ENCODE data around the gene SLC18A3. TPM values are rescaled to one million over a fixed set of nuclear protein-coding genes. Genes with fewer than 3 reads are reported as not detected.

SLC18A3 gene
- total and polyA plus RNA-seq, 2 experiments from 2014 or later = 0.16 TPM; not detected in 1

DNA sequence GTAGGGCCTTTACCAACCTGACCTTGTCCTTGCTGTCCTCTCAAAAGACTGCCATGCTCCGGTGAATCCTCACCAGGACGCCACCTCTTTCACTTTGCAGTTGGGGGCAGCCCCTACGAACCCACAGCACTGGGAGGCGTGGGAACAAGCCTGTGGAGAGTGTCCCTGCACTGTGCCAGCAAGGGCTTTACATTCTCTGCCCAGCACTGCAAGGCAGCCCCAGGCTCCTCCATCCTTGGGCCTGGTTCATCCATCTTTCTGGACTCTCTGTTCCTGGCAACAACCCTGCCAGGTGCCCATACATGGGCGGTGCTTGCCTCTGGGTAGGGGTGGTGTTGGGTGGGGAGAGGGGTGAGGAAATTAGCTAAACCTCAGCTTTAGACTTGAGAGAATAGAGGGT lies 5.1 kb downstream of the SLC18A3 start:
- Histone ChIP-seq H3K4me2 (no peak overlapping the region), H3K36me3 (ENCODE audit: insufficient read depth) (no peaks in the 10 kb centered on the region), H3K79me2 (replicated peaks; ENCODE audit: insufficient read depth) (no peaks in the 10 kb centered on the region), H4K20me1 (replicated peaks; ENCODE audit: insufficient read depth) (no peaks in the 10 kb centered on the region; the same call in none of the 2 replicates), H3K27ac (ENCODE audit: low read depth) (no peak overlapping the region), H3K9me2 (ENCODE audit: insufficient read depth) (no peaks in the 10 kb centered on the region), H3K4me3 (no peak overlapping the region), H3F3A (replicated peaks; ENCODE audit: low read depth) (no peaks in the 10 kb centered on the region), H2AFZ (no peak overlapping the region), H3K27me3 (ENCODE audit: insufficient read depth) (peaks cover 92% of the 10 kb centered on the region), H3K4me1 (ENCODE audit: insufficient read depth) (peaks cover 15% of the 10 kb centered on the region)
- H3K36me3 Mint-ChIP-seq (ENCODE audit: low read depth) = no peaks in the 10 kb centered on the region
- H3K27ac Mint-ChIP-seq = no peak overlapping the region
- ATAC-seq (no peak), DNase-seq (ENCODE audit: low spot score) (no peak)
- peaks cover 15% of the 10 kb centered on the region; the same call in 2 of the 3 replicates for H3K9me3 Mint-ChIP-seq
- H3K4me3 Mint-ChIP-seq = no peak overlapping the region
- peaks cover 90% of the 10 kb centered on the region for H3K27me3 Mint-ChIP-seq (ENCODE audit: insufficient read depth, low read depth, poor library complexity)
- TF ChIP-seq, protein P1, sequence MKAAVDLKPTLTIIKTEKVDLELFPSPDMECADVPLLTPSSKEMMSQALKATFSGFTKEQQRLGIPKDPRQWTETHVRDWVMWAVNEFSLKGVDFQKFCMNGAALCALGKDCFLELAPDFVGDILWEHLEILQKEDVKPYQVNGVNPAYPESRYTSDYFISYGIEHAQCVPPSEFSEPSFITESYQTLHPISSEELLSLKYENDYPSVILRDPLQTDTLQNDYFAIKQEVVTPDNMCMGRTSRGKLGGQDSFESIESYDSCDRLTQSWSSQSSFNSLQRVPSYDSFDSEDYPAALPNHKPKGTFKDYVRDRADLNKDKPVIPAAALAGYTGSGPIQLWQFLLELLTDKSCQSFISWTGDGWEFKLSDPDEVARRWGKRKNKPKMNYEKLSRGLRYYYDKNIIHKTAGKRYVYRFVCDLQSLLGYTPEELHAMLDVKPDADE (IDR thresholded peaks at IDR 0.05) = no peak
- TF ChIP-seq EZH2 (IDR thresholded peaks at IDR 0.05; ENCODE audit: low read depth, unreplicated experiment) (peak; percentile 56), ZNF114 (CRISPR knock-in tag; IDR thresholded peaks at IDR 0.05) (no peak)
- H3K4me1 Mint-ChIP-seq = peaks cover 33% of the 10 kb centered on the region

DNA sequence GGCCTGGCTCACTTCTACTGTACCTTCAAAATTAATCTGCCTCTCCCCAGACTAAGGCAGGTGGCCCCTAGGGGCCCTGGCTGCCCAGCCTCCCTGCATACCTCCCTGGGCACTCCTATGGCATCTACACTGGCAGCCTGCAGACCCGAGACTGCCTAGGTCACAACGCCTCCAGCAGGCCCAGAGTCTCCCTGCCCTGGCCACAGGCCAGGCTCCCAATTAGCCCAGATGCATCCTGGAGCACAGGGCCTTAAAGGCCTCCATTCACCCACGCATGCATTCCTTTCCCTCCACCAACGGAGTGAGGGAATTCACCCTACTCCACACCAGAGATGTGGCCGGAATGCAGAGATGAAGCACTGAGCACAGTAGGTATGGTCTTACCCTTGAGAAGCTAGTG lies 5.6 kb downstream of the SLC18A3 start:
- H3K27ac Mint-ChIP-seq = no peak overlapping the region
- no peak for ATAC-seq
- H3K4me1 Mint-ChIP-seq = peaks cover 33% of the 10 kb centered on the region
- H4K20me1 ChIP-seq (replicated peaks; ENCODE audit: insufficient read depth) = no peaks in the 10 kb centered on the region; the same call in none of the 2 replicates
- no peaks in the 10 kb centered on the region for H3K36me3 Mint-ChIP-seq (ENCODE audit: low read depth)
- peaks cover 87% of the 10 kb centered on the region for H3K27me3 ChIP-seq (ENCODE audit: insufficient read depth)
- H3K4me1 ChIP-seq (ENCODE audit: insufficient read depth) = peaks cover 15% of the 10 kb centered on the region
- DNase-seq (ENCODE audit: low spot score) = no peak
- H3K36me3 ChIP-seq (ENCODE audit: insufficient read depth) = no peaks in the 10 kb centered on the region
- H3K9me3 Mint-ChIP-seq = peaks cover 15% of the 10 kb centered on the region; the same call in 2 of the 3 replicates
- no peaks in the 10 kb centered on the region for H3K9me2 ChIP-seq (ENCODE audit: insufficient read depth)
- no peak overlapping the region for H3K4me3 Mint-ChIP-seq
- H3K27me3 Mint-ChIP-seq (ENCODE audit: insufficient read depth, low read depth, poor library complexity) = peaks cover 86% of the 10 kb centered on the region
- H2AFZ ChIP-seq = no peak overlapping the region
- H3K27ac ChIP-seq (ENCODE audit: low read depth) = no peak overlapping the region
- H3K79me2 ChIP-seq (replicated peaks; ENCODE audit: insufficient read depth) = no peaks in the 10 kb centered on the region
- no peak overlapping the region for H3K4me3 ChIP-seq
- H3K4me2 ChIP-seq = no peak overlapping the region
- no peaks in the 10 kb centered on the region for H3F3A ChIP-seq (replicated peaks; ENCODE audit: low read depth)
- TF ChIP-seq, protein P1 (IDR thresholded peaks at IDR 0.05) = no peak
- no peak for TF ChIP-seq ZNF331 (CRISPR knock-in tag; IDR thresholded peaks at IDR 0.05; ENCODE audit: low read depth)
- no peak for TF ChIP-seq STAT1 (IDR thresholded peaks at IDR 0.05; ENCODE audit: unreplicated experiment)
- TF ChIP-seq, protein P2, sequence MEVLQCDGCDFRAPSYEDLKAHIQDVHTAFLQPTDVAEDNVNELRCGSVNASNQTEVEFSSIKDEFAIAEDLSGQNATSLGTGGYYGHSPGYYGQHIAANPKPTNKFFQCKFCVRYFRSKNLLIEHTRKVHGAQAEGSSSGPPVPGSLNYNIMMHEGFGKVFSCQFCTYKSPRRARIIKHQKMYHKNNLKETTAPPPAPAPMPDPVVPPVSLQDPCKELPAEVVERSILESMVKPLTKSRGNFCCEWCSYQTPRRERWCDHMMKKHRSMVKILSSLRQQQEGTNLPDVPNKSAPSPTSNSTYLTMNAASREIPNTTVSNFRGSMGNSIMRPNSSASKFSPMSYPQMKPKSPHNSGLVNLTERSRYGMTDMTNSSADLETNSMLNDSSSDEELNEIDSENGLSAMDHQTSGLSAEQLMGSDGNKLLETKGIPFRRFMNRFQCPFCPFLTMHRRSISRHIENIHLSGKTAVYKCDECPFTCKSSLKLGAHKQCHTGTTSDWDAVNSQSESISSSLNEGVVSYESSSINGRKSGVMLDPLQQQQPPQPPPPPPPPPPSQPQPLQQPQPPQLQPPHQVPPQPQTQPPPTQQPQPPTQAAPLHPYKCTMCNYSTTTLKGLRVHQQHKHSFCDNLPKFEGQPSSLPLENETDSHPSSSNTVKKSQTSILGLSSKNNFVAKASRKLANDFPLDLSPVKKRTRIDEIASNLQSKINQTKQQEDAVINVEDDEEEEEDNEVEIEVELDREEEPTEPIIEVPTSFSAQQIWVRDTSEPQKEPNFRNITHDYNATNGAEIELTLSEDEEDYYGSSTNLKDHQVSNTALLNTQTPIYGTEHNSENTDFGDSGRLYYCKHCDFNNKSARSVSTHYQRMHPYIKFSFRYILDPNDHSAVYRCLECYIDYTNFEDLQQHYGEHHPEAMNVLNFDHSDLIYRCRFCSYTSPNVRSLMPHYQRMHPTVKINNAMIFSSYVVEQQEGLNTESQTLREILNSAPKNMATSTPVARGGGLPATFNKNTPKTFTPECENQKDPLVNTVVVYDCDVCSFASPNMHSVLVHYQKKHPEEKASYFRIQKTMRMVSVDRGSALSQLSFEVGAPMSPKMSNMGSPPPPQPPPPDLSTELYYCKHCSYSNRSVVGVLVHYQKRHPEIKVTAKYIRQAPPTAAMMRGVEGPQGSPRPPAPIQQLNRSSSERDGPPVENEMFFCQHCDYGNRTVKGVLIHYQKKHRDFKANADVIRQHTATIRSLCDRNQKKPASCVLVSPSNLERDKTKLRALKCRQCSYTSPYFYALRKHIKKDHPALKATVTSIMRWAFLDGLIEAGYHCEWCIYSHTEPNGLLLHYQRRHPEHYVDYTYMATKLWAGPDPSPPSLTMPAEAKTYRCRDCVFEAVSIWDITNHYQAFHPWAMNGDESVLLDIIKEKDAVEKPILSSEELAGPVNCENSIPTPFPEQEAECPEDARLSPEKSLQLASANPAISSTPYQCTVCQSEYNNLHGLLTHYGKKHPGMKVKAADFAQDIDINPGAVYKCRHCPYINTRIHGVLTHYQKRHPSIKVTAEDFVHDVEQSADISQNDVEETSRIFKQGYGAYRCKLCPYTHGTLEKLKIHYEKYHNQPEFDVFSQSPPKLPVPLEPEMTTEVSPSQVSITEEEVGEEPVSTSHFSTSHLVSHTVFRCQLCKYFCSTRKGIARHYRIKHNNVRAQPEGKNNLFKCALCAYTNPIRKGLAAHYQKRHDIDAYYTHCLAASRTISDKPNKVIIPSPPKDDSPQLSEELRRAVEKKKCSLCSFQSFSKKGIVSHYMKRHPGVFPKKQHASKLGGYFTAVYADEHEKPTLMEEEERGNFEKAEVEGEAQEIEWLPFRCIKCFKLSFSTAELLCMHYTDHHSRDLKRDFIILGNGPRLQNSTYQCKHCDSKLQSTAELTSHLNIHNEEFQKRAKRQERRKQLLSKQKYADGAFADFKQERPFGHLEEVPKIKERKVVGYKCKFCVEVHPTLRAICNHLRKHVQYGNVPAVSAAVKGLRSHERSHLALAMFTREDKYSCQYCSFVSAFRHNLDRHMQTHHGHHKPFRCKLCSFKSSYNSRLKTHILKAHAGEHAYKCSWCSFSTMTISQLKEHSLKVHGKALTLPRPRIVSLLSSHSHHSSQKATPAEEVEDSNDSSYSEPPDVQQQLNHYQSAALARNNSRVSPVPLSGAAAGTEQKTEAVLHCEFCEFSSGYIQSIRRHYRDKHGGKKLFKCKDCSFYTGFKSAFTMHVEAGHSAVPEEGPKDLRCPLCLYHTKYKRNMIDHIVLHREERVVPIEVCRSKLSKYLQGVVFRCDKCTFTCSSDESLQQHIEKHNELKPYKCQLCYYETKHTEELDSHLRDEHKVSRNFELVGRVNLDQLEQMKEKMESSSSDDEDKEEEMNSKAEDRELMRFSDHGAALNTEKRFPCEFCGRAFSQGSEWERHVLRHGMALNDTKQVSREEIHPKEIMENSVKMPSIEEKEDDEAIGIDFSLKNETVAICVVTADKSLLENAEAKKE (CRISPR knock-in tag; IDR thresholded peaks at IDR 0.05) = no peak
- TF ChIP-seq, protein P3, sequence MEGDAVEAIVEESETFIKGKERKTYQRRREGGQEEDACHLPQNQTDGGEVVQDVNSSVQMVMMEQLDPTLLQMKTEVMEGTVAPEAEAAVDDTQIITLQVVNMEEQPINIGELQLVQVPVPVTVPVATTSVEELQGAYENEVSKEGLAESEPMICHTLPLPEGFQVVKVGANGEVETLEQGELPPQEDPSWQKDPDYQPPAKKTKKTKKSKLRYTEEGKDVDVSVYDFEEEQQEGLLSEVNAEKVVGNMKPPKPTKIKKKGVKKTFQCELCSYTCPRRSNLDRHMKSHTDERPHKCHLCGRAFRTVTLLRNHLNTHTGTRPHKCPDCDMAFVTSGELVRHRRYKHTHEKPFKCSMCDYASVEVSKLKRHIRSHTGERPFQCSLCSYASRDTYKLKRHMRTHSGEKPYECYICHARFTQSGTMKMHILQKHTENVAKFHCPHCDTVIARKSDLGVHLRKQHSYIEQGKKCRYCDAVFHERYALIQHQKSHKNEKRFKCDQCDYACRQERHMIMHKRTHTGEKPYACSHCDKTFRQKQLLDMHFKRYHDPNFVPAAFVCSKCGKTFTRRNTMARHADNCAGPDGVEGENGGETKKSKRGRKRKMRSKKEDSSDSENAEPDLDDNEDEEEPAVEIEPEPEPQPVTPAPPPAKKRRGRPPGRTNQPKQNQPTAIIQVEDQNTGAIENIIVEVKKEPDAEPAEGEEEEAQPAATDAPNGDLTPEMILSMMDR (conservative IDR thresholded peaks at IDR 0.05; ENCODE audit: low read depth in 2 of 2) = no peak
- no peak for TF ChIP-seq EZH2phosphoT487 (IDR thresholded peaks at IDR 0.05; ENCODE audit: unreplicated experiment)
- TF ChIP-seq POLR2AphosphoS5 (IDR thresholded peaks at IDR 0.05; ENCODE audit: low read depth) = no peak
- TF ChIP-seq EZH2 (IDR thresholded peaks at IDR 0.05; ENCODE audit: low read depth, unreplicated experiment) = no peak
- no peak for TF ChIP-seq ZNF114 (CRISPR knock-in tag; IDR thresholded peaks at IDR 0.05)

Data from GM23338 (cell line).